ENCODE data around the gene RXFP4.

DNA sequence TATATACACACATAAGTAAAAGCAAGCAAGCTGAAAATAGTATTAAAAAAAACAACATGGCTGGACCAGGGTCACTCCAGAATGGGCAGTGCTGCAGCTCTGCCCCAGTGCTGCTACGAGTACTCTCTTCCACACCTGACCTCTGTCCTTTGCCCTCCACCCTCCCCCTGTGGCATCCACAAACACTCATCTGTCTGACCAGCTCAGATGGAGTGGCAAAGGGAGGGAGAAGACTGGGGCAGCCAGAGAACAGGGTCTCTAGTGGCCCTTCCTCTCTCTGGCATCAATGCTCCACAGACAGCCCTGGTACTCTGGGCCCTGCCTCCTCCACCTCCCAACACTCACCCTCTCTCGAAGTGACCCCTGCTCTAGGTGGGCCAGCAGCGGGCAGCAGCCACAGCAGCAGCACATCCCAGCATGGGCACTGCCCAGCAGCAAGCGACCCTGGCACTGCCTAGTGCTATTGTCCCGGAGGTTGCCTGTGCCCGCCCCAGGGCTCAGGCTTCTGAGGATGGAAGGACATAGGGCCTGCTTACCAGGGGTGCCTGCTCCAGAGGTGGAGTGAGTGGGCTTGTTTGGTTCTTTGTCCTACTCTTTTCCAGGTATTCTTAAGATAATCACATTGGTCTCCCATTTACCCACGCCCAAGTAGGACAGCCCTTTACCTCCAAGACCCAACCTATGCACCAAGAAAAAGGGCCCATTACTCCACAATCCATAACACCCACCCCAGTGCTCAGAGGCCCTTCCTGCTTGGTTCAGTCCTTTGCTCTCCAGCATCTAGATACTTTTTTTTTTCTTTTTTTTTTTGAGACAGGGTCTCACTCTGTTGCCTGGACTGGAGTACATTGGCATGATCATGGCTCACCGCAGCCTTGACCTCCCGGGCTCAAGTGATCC, 30.7 kb downstream of the RXFP4 start:
- TF ChIP-seq, protein P1, sequence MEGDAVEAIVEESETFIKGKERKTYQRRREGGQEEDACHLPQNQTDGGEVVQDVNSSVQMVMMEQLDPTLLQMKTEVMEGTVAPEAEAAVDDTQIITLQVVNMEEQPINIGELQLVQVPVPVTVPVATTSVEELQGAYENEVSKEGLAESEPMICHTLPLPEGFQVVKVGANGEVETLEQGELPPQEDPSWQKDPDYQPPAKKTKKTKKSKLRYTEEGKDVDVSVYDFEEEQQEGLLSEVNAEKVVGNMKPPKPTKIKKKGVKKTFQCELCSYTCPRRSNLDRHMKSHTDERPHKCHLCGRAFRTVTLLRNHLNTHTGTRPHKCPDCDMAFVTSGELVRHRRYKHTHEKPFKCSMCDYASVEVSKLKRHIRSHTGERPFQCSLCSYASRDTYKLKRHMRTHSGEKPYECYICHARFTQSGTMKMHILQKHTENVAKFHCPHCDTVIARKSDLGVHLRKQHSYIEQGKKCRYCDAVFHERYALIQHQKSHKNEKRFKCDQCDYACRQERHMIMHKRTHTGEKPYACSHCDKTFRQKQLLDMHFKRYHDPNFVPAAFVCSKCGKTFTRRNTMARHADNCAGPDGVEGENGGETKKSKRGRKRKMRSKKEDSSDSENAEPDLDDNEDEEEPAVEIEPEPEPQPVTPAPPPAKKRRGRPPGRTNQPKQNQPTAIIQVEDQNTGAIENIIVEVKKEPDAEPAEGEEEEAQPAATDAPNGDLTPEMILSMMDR (IDR thresholded peaks at IDR 0.05), result no peak
- no peak for TF ChIP-seq POLR2AphosphoS5 (IDR thresholded peaks at IDR 0.05)

Measured in prostate gland (tissue), 2 donors.